Jurkat, Clone E6-1 (cell line): ENCODE data around the gene BAIAP2L2.
A peak's percentile ranks its signal among the peaks of the same experiment; 100 is the strongest.
"Not testable (repeated sequence)": the region's sequence is repeated elsewhere in the genome, so short reads cannot be mapped to it uniquely, and the experiment has no call there.

Experiments used
- DNase-seq: peaks from one replicate; pipeline ENCODE4 v3.0.0-alpha.2; 2011; ENCODE audit warnings: low read depth, low spot score
- H3K4me3 ChIP-seq: 2 replicates; pipeline ENCODE4 v1.5.1; 2011; ENCODE audit warnings: mild to moderate bottlenecking, low read length, control low read depth, moderate library complexity

The BAIAP2L2 gene

GRCh38 chr22:38085501-38085900 is 25.0 kb downstream of the BAIAP2L2 start:
- DNase-seq, result no peak

GRCh38 chr22:38085056-38085455 is 25.4 kb downstream of the BAIAP2L2 start:
- H3K4me3 ChIP-seq, result no peak overlapping the region
- DNase-seq, result no peak

More at GRCh38 chr22:38085501-38085900, 25.0 kb downstream of the BAIAP2L2 start:
- H3K4me3 ChIP-seq, result no peak overlapping the region

GRCh38 chr22:38083931-38084631 is 26.4 kb downstream of the BAIAP2L2 start, which contains the start of gene SLC16A8:
Gene SLC16A8 (minus strand): TSS chr22:38084184. CDS start chr22:38082873, 1,311 bp downstream.
- no peak for DNase-seq
- no peak within 1 kb of the TSS for H3K4me3 ChIP-seq

- no peak for DNase-seq
- no peak overlapping the region for H3K4me3 ChIP-seq
These were observed 27.3 kb downstream of the BAIAP2L2 start for GRCh38 chr22:38082986-38083710.

GRCh38 chr22:38081941-38082828 is 28.3 kb downstream of the BAIAP2L2 start:
- DNase-seq, result no peak
- H3K4me3 ChIP-seq, result no peak overlapping the region

- no peak overlapping the region for H3K4me3 ChIP-seq
- no peak for DNase-seq
These were observed 28.9 kb downstream of the BAIAP2L2 start for GRCh38 chr22:38081636-38081940.

- no peak for DNase-seq
- no peak overlapping the region for H3K4me3 ChIP-seq
These were observed 29.4 kb downstream of the BAIAP2L2 start for GRCh38 chr22:38080850-38081635.

GRCh38 chr22:38080474-38080849 is 30.0 kb downstream of the BAIAP2L2 start:
- no peak overlapping the region for H3K4me3 ChIP-seq
- DNase-seq, result no peak

- H3K4me3 ChIP-seq, result no peak overlapping the region
- no peak for DNase-seq
These were observed 30.7 kb downstream of the BAIAP2L2 start for GRCh38 chr22:38079804-38080203.

- DNase-seq, H3K4me3 ChIP-seq: not testable (repeated sequence)
These were observed 31.3 kb downstream of the BAIAP2L2 start for GRCh38 chr22:38079208-38079607.

GRCh38 chr22:38078046-38078840 is 32.2 kb downstream of the BAIAP2L2 start:
- DNase-seq, result no peak
- H3K4me3 ChIP-seq, result no peak overlapping the region

GRCh38 chr22:38077595-38077994 is 32.9 kb downstream of the BAIAP2L2 start:
- no peak for DNase-seq
- H3K4me3 ChIP-seq, result no peak overlapping the region

- H3K4me3 ChIP-seq, result no peak overlapping the region
- no peak for DNase-seq
These were observed 33.4 kb downstream of the BAIAP2L2 start for GRCh38 chr22:38077096-38077495.

GRCh38 chr22:38075961-38076360 is 34.5 kb downstream of the BAIAP2L2 start:
- DNase-seq, result peak; percentile 30
- H3K4me3 ChIP-seq, result no peak overlapping the region; the same call in 1 of the 2 replicates

- H3K4me3 ChIP-seq, result no peak overlapping the region
- DNase-seq, result no peak
These were observed 35.2 kb downstream of the BAIAP2L2 start for GRCh38 chr22:38075105-38075825.

- no peak for DNase-seq
- no peak overlapping the region for H3K4me3 ChIP-seq
These were observed 36.0 kb downstream of the BAIAP2L2 start for GRCh38 chr22:38074181-38075104.
